ENCODE data around the gene MTHFD2L. TPM values are rescaled to one million over a fixed set of nuclear protein-coding genes. Genes with fewer than 3 reads are reported as not detected.

Gene MTHFD2L
- total and polyA plus RNA-seq, 2 of the 8 experiments (the other 6 are each of a cell fraction or from before 2014, with no cell fraction given): 5.4 to 15.0 TPM

DNA sequence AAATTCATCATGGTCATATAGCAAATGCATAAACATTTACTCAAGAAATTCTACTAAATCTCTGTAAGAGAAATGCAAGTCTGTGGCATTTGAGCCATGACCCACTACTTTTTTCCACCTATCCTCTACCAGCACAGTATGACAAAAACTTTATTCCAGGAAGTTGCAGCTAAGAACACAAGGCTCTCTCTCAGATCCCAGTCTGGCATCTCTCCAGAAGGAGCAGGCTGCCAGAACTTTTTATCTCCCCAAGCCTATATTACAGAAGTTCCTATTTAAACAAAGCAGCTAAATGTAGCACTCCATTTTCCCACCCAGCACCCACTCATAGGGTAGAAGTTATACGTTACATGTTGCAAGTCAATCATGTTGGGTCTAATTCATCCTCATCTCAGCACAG is 101.0 kb downstream of the MTHFD2L start:
- Histone ChIP-seq H2AFZ (ENCODE audit: low read length) (no peak overlapping the region), H3K27me3 (replicated peaks in 1 of 4; ENCODE audit: control insufficient read depth in 3 of 4, extremely low read depth in 1 of 4, insufficient read depth in 3 of 4, low read length in 3 of 4) (no peaks in the 10 kb centered on the region), H4K8ac (ENCODE audit: extremely low read depth, insufficient read depth, low read length) (no peak overlapping the region), H3K23me2 (ENCODE audit: low read depth, low read length) (no peaks in the 10 kb centered on the region), H3K4me2 (ENCODE audit: insufficient read depth in 1 of 2, low read depth in 2 of 2, low read length in 2 of 2) (no peak overlapping the region), H2BK20ac (ENCODE audit: low read length) (no peak overlapping the region), H3K9ac (replicated peaks in 1 of 4; ENCODE audit: extremely low read depth in 1 of 4, low read depth in 3 of 4, low read length in 3 of 4) (no peak overlapping the region), H2BK15ac (ENCODE audit: low read length) (no peak overlapping the region), H4K5ac (ENCODE audit: insufficient read length, low read depth, low read length) (no peak overlapping the region), H3K4ac (replicated peaks; ENCODE audit: insufficient read length, low read depth, low read length) (no peak overlapping the region), H3K4me3 (ENCODE audit: extremely low read depth in 1 of 4, insufficient read depth in 2 of 4, low read depth in 3 of 4, low read length in 4 of 4) (no peak overlapping the region), H2BK12ac (ENCODE audit: low read depth, low read length) (no peak overlapping the region), H3K18ac (ENCODE audit: extremely low read depth, low read length) (no peak overlapping the region), H3K36me3 (ENCODE audit: control insufficient read depth in 2 of 4, insufficient read depth in 4 of 4, low read length in 3 of 4) (no peaks in the 10 kb centered on the region), H3K27ac (ENCODE audit: low read depth, low read length) (no peak overlapping the region), H3K9me3 (ENCODE audit: insufficient read depth in 2 of 2, low read depth in 1 of 2, low read length in 1 of 2) (no peaks in the 10 kb centered on the region), H2AK5ac (ENCODE audit: low read depth, low read length) (no peak overlapping the region), H3K4me1 (replicated peaks in 1 of 4; ENCODE audit: control insufficient read depth in 3 of 4, insufficient read depth in 4 of 4, low read length in 3 of 4) (no peaks in the 10 kb centered on the region), H3K23ac (ENCODE audit: insufficient read length) (no peak overlapping the region), H2BK120ac (replicated peaks; ENCODE audit: low read depth, low read length) (no peak overlapping the region), H4K20me1 (replicated peaks in 1 of 2; ENCODE audit: control insufficient read depth in 1 of 2, insufficient read depth in 2 of 2, low read length in 2 of 2) (no peaks in the 10 kb centered on the region), H3K14ac (ENCODE audit: insufficient read length) (no peak overlapping the region), H3K79me2 (ENCODE audit: control insufficient read depth in 1 of 2, insufficient read depth in 2 of 2, low read length in 2 of 2) (no peaks in the 10 kb centered on the region), H4K91ac (replicated peaks; ENCODE audit: insufficient read length, low read length) (no peak overlapping the region), H2BK5ac (ENCODE audit: low read depth, low read length) (no peak overlapping the region), H3K56ac (replicated peaks; ENCODE audit: insufficient read length, low read depth, low read length) (no peak overlapping the region), H3K79me1 (ENCODE audit: low read depth, low read length) (no peaks in the 10 kb centered on the region)
- FAIRE-seq (no peak), DNase-seq (ENCODE audit: low read depth in 1 of 2, low spot score in 2 of 2) (no peak)
- TF ChIP-seq ASH2L (IDR thresholded peaks at IDR 0.05; ENCODE audit: low read length): no peak
- ChIA-PET POLR2A (ENCODE audit: partially characterized antibody) (no interaction called here), CTCF (ENCODE audit: partially characterized antibody) (interaction anchor here (0.6 to 1.1 kb wide), 2 partner anchors 61 to 118 kb away, joined by 3 read pairs; no protein-coding TSS in a partner anchor)
- 95% methylated on average over 1 of the region's 1 CpG; no CpG with 5 or more reads in 1 of the 2 experiments for WGBS, 2 experiments (ENCODE audit: extremely low coverage in 1 of 2, insufficient coverage in 1 of 2, insufficient read length in 1 of 2, insufficient replicate concordance in 2 of 2, low coverage in 1 of 2, low lambda C conversion rate in 2 of 2, missing lambda C conversion rate in 1 of 2)

Data from H1 (cell line).